SKM-1 treated with dmso at 0.1 percent for 144 hours (cell line): ENCODE data around the gene ENTPD1.
"Not testable (repeated sequence)": the region's sequence is repeated elsewhere in the genome, so short reads cannot be mapped to it uniquely, and the experiment has no call there.

Experiments used
- DNase-seq: peaks from one replicate; lab custom pipeline; 2025; ENCODE audit not compliant: unreplicated experiment; lab: John Stamatoyannopoulos, UW

ENTPD1 gene

DNA sequence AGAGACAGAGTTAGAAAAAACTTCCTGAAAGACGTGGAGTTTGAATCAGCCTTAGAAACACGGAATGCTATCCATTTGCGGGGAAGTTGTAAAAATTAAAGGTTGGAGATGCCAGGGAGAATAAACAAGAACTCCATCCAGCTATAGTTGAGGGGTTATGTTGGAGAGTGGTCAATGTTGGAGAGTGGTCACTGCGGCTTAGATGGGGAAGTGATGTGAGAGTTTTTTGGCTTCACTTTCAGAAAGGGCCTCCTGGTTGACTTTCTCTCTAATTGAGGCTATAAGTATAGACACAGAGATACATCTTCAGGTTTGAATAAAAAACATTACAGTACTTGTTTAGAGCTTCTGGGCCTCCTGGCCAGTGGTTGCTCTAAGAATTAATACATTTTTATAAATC lies 152.5 kb downstream of the ENTPD1 start:
- no peak for DNase-seq

DNA sequence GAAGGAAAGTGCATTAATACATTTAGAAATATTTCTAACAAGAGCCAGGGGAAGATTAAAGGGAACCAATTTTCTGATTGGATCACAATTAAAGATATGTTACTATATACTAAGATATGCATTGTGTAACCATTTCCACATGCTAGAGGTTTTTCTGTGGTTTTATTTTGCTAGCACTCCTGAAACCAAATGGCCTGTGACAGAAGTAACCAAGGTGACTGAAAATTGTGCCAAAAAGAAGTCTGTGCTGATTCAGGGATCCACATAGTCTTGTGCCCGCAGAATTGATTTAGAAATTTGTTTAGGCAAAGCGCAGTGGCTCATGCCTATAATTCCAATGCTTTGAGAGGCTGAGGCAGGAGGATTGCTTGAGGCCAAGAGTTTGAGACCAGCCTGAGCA lies 153.6 kb downstream of the ENTPD1 start:
- no peak for DNase-seq

DNA sequence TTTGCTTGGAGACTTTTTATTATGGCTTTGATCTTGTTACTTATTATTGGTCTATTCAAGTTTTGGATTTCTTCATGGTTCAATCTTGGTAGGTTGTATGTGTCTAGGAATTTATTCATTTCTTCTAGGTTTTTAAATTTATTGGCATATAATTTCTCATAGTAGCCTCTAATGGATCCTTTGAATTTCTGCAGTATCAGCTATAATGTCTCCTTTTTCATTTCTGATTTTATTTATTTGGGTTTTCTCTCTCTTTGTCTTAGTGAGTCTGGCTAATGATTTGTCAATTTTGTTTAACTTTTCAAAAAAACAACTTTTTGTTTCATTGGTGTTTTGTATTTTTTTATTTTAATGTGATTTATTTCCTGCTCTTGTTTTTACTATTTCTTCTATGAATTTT lies 160.1 kb downstream of the ENTPD1 start:
- not testable (repeated sequence) for DNase-seq
